ENCODE measurements around the gene TLK1. TPM values are rescaled to one million over a fixed set of nuclear protein-coding genes. Genes with fewer than 3 reads are reported as not detected.

Gene TLK1
- total RNA-seq, 1 donor from 2014 or later: 50.2 TPM

GRCh38 chr2:171036532-171036931 lies 124.2 kb downstream of the TLK1 start:
- no peak overlapping the region for H3K9ac ChIP-seq (ENCODE audit: low read length)
- no peaks in the 10 kb centered on the region for H3K36me3 ChIP-seq (ENCODE audit: insufficient read depth, low read length)
- no peaks in the 10 kb centered on the region for H4K20me1 ChIP-seq (ENCODE audit: insufficient read depth, low read length)
- no peak overlapping the region for H3K4me3 ChIP-seq (ENCODE audit: insufficient read depth, low read depth, low read length)
- Mint-ChIP-seq H3K4me3 (ENCODE audit: unreplicated experiment) (no peak overlapping the region), H3K27me3 (ENCODE audit: low read depth, unreplicated experiment) (no peaks in the 10 kb centered on the region), H3K9me3 (ENCODE audit: unreplicated experiment) (peaks cover 2% of the 10 kb centered on the region), H3K4me1 (ENCODE audit: low read depth, unreplicated experiment) (peaks cover 3% of the 10 kb centered on the region), H3K36me3 (ENCODE audit: low read depth, unreplicated experiment) (peaks cover 12% of the 10 kb centered on the region), H3K27ac (ENCODE audit: unreplicated experiment) (no peak overlapping the region)
- no peaks in the 10 kb centered on the region for H3K79me2 ChIP-seq (ENCODE audit: insufficient read depth, low read length)
- FAIRE-seq: no peak
- no peaks in the 10 kb centered on the region for H3K9me3 ChIP-seq (ENCODE audit: insufficient read depth, low read depth, low read length)
- no peak overlapping the region for H2AFZ ChIP-seq (ENCODE audit: low read depth, low read length)
- no peak for DNase-seq (ENCODE audit: low read depth)
- no peak for TF ChIP-seq EZH2 (IDR thresholded peaks at IDR 0.05; ENCODE audit: insufficient read depth, low read length)
- TF ChIP-seq CTCF (IDR thresholded peaks at IDR 0.05; ENCODE audit: insufficient read depth, low read depth, low read length): no peak
- no peaks in the 10 kb centered on the region for H3K4me1 ChIP-seq (ENCODE audit: insufficient read depth, low read length)
- no peaks in the 10 kb centered on the region for H3K27me3 ChIP-seq (ENCODE audit: insufficient read depth, low read length)
- H3K4me2 ChIP-seq (ENCODE audit: low read length): no peak overlapping the region
- H3K27ac ChIP-seq (ENCODE audit: low read depth, low read length): no peak overlapping the region

- Histone ChIP-seq H3K9me3 (ENCODE audit: insufficient read depth, low read depth, low read length) (no peaks in the 10 kb centered on the region), H3K36me3 (ENCODE audit: insufficient read depth, low read length) (no peaks in the 10 kb centered on the region), H3K9ac (ENCODE audit: low read length) (no peak overlapping the region), H2AFZ (ENCODE audit: low read depth, low read length) (no peak overlapping the region), H3K79me2 (ENCODE audit: insufficient read depth, low read length) (no peaks in the 10 kb centered on the region), H3K4me1 (ENCODE audit: insufficient read depth, low read length) (no peaks in the 10 kb centered on the region), H3K27ac (ENCODE audit: low read depth, low read length) (no peak overlapping the region), H3K4me3 (ENCODE audit: insufficient read depth, low read depth, low read length) (no peak overlapping the region), H3K4me2 (ENCODE audit: low read length) (no peak overlapping the region), H4K20me1 (ENCODE audit: insufficient read depth, low read length) (no peaks in the 10 kb centered on the region), H3K27me3 (ENCODE audit: insufficient read depth, low read length) (no peaks in the 10 kb centered on the region)
- H3K9me3 Mint-ChIP-seq (ENCODE audit: unreplicated experiment): peaks cover 2% of the 10 kb centered on the region
- peaks cover 3% of the 10 kb centered on the region for H3K4me1 Mint-ChIP-seq (ENCODE audit: low read depth, unreplicated experiment)
- H3K4me3 Mint-ChIP-seq (ENCODE audit: unreplicated experiment): no peak overlapping the region
- DNase-seq (ENCODE audit: low read depth) (no peak), FAIRE-seq (no peak)
- no peaks in the 10 kb centered on the region for H3K27me3 Mint-ChIP-seq (ENCODE audit: low read depth, unreplicated experiment)
- H3K36me3 Mint-ChIP-seq (ENCODE audit: low read depth, unreplicated experiment): peaks cover 15% of the 10 kb centered on the region
- no peak overlapping the region for H3K27ac Mint-ChIP-seq (ENCODE audit: unreplicated experiment)
- no peak for TF ChIP-seq CTCF (IDR thresholded peaks at IDR 0.05; ENCODE audit: insufficient read depth, low read depth, low read length)
- no peak for TF ChIP-seq EZH2 (IDR thresholded peaks at IDR 0.05; ENCODE audit: insufficient read depth, low read length)
Measured at GRCh38 chr2:171034315-171034714, 126.4 kb downstream of the TLK1 start.

GRCh38 chr2:171025214-171025613 lies 135.5 kb downstream of the TLK1 start:
- Mint-ChIP-seq H3K4me1 (ENCODE audit: low read depth, unreplicated experiment) (peaks cover 12% of the 10 kb centered on the region), H3K4me3 (ENCODE audit: unreplicated experiment) (no peak overlapping the region), H3K27ac (ENCODE audit: unreplicated experiment) (no peak overlapping the region), H3K36me3 (ENCODE audit: low read depth, unreplicated experiment) (peaks cover 9% of the 10 kb centered on the region), H3K27me3 (ENCODE audit: low read depth, unreplicated experiment) (no peaks in the 10 kb centered on the region), H3K9me3 (ENCODE audit: unreplicated experiment) (no peaks in the 10 kb centered on the region)
- no peak overlapping the region for H3K27ac ChIP-seq (ENCODE audit: low read depth, low read length)
- H3K79me2 ChIP-seq (ENCODE audit: insufficient read depth, low read length): no peaks in the 10 kb centered on the region
- FAIRE-seq (no peak), DNase-seq (ENCODE audit: low read depth) (no peak)
- H3K4me3 ChIP-seq (ENCODE audit: insufficient read depth, low read depth, low read length): no peak overlapping the region
- no peaks in the 10 kb centered on the region for H3K27me3 ChIP-seq (ENCODE audit: insufficient read depth, low read length)
- peaks cover 9% of the 10 kb centered on the region for H3K36me3 ChIP-seq (ENCODE audit: insufficient read depth, low read length)
- no peak overlapping the region for H3K9ac ChIP-seq (ENCODE audit: low read length)
- peaks cover 5% of the 10 kb centered on the region for H4K20me1 ChIP-seq (ENCODE audit: insufficient read depth, low read length)
- H3K4me2 ChIP-seq (ENCODE audit: low read length): no peak overlapping the region
- no peak overlapping the region for H2AFZ ChIP-seq (ENCODE audit: low read depth, low read length)
- H3K4me1 ChIP-seq (ENCODE audit: insufficient read depth, low read length): peaks cover 6% of the 10 kb centered on the region
- H3K9me3 ChIP-seq (ENCODE audit: insufficient read depth, low read depth, low read length): no peaks in the 10 kb centered on the region
- TF ChIP-seq CTCF (IDR thresholded peaks at IDR 0.05; ENCODE audit: insufficient read depth, low read depth, low read length): no peak
- no peak for TF ChIP-seq EZH2 (IDR thresholded peaks at IDR 0.05; ENCODE audit: insufficient read depth, low read length)

Measured in astrocyte (in vitro differentiated cells and primary cell).